ENCODE data around the gene BRD1.

Gene BRD1

GRCh38 chr22:49800408-49801238, 27.1 kb downstream of the BRD1 start:
- no peak for DNase-seq

DNA sequence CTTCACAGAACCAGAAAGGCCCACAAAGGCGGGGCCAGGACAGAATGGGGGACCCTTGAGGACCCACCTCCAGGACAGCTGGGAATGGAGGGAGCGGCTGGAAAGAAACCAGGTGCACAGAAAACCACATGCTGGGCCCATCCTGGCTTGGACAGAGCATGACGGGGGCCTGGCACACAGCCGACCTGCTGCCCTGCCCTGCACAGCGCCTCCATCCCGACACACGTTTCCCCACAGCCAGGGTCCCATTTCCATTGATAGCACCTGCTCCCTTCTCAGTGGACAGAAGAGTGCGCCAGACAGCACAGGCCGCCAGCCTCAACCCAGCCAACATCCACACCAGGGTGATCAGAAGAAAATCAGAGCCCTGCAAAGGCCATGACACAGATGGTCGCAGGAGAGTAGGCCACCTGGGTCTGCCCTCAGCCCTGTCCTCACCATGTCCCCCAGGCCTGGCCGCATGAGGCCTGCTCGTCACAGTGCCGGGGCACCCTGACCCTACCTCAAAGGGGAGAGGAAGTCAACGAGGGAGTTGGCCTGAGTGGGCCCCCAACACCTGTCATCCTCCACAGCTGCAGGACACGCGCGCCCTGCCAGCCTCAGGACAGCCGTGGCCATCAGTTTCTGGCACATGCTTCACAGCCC, 28.1 kb downstream of the BRD1 start:
- DNase-seq, result no peak

DNA sequence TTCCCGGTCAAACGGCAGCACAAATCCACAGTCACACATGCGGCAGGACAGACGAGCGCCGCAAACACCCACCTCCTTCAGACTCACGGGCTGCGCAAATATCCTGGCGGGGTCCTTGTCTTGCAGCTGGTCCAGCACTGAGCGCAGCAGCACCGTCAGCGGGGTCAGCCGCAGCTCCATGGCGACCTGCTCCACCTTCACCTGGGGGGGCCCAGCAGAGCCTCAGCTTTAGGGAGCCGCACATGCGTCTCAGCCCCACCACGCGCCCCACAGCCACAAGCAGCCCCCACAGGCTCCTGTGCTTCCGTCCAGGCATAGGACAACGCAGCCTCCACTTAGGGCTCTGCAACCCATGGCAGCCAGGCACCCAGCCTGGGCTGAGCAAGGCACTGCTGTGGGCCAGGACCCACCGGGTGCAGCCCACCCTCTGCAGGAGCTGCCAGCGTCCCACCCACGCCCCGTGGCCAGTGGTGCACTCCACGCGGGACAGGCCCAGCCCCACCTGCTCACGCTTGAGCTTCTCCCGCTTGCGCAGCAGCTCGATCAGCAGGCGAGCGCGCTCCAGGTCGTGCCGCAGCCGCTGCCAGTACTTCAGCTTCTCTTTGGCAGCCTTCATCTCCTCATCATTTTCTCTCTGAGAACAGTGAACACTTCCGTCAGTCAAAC, 29.1 kb downstream of the BRD1 start:
- no peak for DNase-seq

- DNase-seq, result no peak
Observed at GRCh38 chr22:49797706-49798105, 30.0 kb downstream of the BRD1 start.

GRCh38 chr22:49796596-49797270, 30.9 kb downstream of the BRD1 start:
- no peak for DNase-seq

DNA sequence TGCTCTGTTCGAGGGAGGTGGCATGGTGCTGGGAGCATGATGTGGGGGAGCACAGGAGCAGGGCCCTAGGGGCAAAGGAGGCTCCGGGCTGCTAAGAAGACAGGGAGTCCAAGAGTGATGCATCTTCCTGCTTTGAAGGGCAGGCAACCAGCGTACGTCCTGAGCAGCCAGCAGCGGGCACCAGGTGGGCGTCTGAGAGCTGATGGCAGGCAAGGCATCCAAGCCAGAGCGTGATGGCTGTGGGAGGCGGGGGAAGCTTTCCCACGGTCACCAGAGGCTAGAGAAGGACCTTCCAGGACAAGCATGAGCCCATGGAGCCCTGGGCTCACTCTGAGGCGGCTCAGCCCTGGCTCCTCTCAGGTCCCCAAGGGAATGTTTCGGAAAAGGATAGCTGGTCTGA, 32.2 kb downstream of the BRD1 start:
- DNase-seq, result no peak

DNA sequence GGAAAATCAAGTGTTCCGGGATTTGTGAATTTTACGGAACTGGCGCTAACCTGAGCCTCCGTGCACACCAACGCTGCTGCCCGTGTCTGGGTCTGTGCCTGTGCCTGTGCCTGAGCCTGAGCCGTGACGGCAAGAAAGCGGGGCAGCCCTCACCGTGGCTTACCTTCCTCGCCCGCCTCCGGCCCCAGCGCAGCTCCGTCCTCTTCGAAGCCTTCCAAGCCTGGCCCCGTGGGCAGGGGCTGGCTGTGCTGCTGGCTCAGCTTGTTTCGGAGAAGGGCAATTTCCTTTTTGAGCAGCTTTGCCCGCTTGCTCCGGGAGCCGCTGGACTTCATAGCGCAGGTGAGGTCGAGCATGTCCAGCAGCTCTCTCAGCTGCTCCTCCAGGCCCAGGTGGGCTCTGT, 33.8 kb downstream of the BRD1 start:
- no peak for DNase-seq

- DNase-seq, result no peak
Observed at GRCh38 chr22:49793296-49793695, 34.4 kb downstream of the BRD1 start.

DNA sequence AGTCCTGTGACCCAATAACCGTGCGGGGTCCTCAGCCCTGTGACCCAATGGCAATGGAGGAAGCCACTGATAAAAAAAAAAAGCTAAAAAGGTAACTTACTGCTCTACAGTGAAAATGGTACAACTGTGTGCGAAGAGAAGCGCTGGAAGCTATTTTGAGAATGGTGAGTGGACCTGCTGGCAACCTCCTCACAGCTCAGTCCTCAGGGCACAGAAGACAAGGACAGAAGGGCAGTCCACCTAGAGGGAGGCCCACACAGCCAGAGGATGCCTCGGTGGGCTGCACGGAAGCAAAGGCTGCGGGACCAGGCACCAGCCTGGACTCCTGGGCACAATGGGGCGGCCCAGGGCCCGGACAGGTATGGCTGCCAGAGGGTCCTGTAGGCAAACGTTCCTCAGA, 35.6 kb downstream of the BRD1 start:
- no peak for DNase-seq

- DNase-seq, result no peak
Observed at GRCh38 chr22:49791682-49792081, 36.0 kb downstream of the BRD1 start.

GRCh38 chr22:49790912-49791311, 36.8 kb downstream of the BRD1 start:
- no peak for DNase-seq

GRCh38 chr22:49789289-49790141, 38.2 kb downstream of the BRD1 start:
- no peak for DNase-seq

GRCh38 chr22:49788504-49788903, 39.2 kb downstream of the BRD1 start:
- DNase-seq, result no peak

DNA sequence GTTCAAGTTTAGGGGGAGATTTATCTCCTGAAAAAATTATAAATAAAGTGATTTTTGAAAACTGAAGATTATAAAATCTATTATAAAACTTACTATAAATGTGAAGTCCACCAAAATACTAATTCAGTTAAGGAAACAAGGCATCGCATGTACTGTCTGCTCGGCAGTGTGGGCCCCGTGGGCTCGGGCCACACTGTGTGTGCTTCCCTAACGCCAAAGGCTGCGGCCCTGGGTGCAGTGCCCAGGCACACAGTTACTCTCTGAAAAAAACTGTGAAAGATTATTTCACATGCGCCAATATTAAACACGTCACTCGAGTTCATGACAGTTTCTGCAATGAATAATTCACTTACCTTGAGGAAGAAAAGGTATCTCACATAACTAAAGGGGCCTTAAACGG, 39.8 kb downstream of the BRD1 start:
- no peak for DNase-seq

DNA sequence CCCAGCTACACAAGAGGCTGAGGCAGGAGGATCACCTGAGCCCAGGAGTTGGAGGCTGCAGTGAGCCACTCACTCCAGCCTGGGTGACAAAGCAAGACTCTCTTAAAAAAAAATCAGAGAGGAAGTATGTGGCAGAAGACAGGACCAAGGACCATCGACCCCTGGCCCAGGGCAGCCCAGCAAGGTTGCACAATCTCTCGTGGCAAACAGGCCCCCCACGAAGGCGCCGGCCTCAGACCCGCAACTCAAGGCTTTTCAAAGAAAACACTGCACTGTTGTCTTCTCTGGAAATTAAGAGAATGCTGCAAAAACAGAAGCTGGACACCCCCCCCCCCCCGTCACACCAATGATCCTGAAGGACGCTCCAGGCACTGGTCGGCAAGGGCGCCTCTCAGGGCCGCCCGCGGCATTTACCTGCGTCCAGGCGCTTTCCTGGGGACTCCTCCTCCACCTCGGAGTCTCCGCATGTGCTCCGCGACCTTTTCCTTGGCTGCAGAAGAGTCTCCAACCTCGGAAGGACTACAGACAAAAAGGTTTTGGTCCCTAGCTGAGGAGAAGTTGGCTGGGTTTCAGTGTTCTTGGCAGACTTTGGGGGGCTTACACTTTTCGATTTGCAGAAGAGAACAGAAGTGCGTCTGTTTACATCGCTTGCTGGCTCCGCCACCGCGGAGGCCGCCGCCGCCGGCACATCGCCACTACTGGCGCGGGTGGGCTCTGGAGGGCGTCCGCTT, 40.5 kb downstream of the BRD1 start:
- no peak for DNase-seq

GRCh38 chr22:49785841-49786471, 41.7 kb downstream of the BRD1 start:
- no peak for DNase-seq

DNA sequence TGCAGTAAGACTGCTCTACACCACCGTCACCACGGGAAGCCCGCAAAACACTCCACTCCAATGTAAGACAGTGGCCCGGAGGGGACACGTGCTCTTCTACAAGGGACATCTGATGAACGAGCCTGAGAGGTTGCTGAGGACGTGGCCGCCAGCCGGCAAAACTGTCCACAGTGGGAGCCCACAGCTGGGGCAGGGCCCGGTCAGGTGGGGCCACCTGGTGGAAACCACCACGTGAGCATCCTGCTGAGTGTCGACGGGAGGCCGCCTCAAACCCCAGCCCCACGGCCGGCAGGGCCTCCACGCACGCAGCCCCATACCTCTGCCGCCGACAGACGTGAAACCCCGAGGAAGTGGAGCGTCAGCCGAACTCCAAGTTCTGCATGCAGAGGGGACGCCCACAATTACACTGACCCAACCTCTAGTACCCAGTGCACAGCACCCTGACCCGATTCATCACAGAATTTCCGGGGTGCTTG, 42.6 kb downstream of the BRD1 start:
- DNase-seq, result no peak

GRCh38 chr22:49784630-49784971, 43.1 kb downstream of the BRD1 start:
- no peak for DNase-seq

GRCh38 chr22:49783926-49784629, 43.6 kb downstream of the BRD1 start:
- DNase-seq, result no peak

GRCh38 chr22:49783036-49783746, 44.5 kb downstream of the BRD1 start:
- DNase-seq, result no peak

Data from DMS153 (cell line).